Cardiac muscle cell (in vitro differentiated cells and primary cell): ENCODE measurements around the gene ANAPC2. TPM values are rescaled to one million over a fixed set of nuclear protein-coding genes. Genes with fewer than 3 reads are reported as not detected.

ENCODE experiments used
- DNase-seq, 2 donors: peaks; one replicate each; pipeline versions ENCODE4 v3.0.0 to v3.0.0-alpha.2; 2010 to 2017; ENCODE audit warnings: low read depth in 1 of 2, low spot score in 1 of 2
- H3K27ac ChIP-seq: fragments of 200-600 bp; sonication (generic); 2 replicates; pipeline ENCODE4 v1.5.1; 2016
- H3K27me3 ChIP-seq: fragments of 200-600 bp; sonication (generic); 2 replicates; pipeline ENCODE4 v1.6.0; 2016; ENCODE audit warnings: control low read depth
- H3K36me3 ChIP-seq: fragments of 200-600 bp; sonication (generic); 2 replicates; pipeline ENCODE4 v1.5.1; 2016; ENCODE audit warnings: control low read depth
- H3K4me1 ChIP-seq: fragments of 200-600 bp; sonication (generic); 2 replicates; pipeline ENCODE4 v1.8.1; 2017; ENCODE audit warnings: low read depth, mild to moderate bottlenecking, mixed run types
- H3K4me3 ChIP-seq: fragments of 200-600 bp; sonication (generic); 2 replicates; pipeline ENCODE4 v1.5.1; 2016; ENCODE audit warnings: mild to moderate bottlenecking
- H3K9me3 ChIP-seq: fragments of 200-600 bp; sonication (generic); 2 replicates; pipeline ENCODE4 v1.5.1; 2017; ENCODE audit warnings: low read depth, mild to moderate bottlenecking, control low read depth
- polyA plus RNA-seq: library from polyadenylated mRNA; unstranded; fragments of >200 nt; fragmentation: Nextera tagmentation; extraction: Ambion mirVana; gene quantifications from 2 replicates; pipeline ENCODE4 v1.2.1, GENCODE V29; 2016
- total RNA-seq: library from RNA; depleted of rRNA; stranded (reverse); fragments of >200 nt; gene quantifications from 2 replicates; pipeline ENCODE4 v1.2.3, GENCODE V29; 2016
- TF ChIP-seq, protein P1 (sequence below): IDR thresholded peaks from 2 replicates; pipeline ENCODE4 v1.5.1; 2012; ENCODE audit warnings: low read depth, mild to moderate bottlenecking, low read length

ANAPC2 gene
- total and polyA plus RNA-seq, 2 experiments from 2014 or later, result 15.5 to 42.8 TPM

GRCh38 chr9:137145731-137146526, 42.4 kb downstream of the ANAPC2 start:
- no peaks in the 10 kb centered on the region for H3K4me1 ChIP-seq
- no peaks in the 10 kb centered on the region for H3K9me3 ChIP-seq
- DNase-seq, result no peak
- TF ChIP-seq, protein P1, sequence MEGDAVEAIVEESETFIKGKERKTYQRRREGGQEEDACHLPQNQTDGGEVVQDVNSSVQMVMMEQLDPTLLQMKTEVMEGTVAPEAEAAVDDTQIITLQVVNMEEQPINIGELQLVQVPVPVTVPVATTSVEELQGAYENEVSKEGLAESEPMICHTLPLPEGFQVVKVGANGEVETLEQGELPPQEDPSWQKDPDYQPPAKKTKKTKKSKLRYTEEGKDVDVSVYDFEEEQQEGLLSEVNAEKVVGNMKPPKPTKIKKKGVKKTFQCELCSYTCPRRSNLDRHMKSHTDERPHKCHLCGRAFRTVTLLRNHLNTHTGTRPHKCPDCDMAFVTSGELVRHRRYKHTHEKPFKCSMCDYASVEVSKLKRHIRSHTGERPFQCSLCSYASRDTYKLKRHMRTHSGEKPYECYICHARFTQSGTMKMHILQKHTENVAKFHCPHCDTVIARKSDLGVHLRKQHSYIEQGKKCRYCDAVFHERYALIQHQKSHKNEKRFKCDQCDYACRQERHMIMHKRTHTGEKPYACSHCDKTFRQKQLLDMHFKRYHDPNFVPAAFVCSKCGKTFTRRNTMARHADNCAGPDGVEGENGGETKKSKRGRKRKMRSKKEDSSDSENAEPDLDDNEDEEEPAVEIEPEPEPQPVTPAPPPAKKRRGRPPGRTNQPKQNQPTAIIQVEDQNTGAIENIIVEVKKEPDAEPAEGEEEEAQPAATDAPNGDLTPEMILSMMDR, result no peak
- peaks cover 78% of the 10 kb centered on the region for H3K27me3 ChIP-seq
- no peak overlapping the region for H3K27ac ChIP-seq
- no peaks in the 10 kb centered on the region for H3K36me3 ChIP-seq
- no peak overlapping the region for H3K4me3 ChIP-seq

DNA sequence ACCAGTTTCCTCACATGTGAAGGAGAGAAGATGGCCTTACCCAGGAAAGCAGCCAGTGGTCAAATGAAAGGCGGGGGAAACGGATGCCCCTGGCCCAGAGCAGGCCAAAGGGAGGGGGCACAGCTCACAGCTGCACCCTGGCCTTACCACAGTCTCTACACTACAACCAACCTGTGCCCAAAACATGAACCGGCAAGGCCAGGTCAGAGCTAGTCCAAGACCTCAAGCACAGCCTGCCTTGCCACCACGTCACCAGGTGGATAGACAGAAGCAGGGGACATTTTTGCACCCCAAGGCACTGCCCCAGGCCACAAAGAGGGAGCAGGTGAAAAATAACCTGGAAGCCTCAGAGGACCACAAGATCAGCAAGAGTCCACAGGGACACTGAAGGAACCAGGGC, 44.9 kb downstream of the ANAPC2 start:
- no peaks in the 10 kb centered on the region for H3K36me3 ChIP-seq
- TF ChIP-seq, protein P1, result no peak
- H3K27me3 ChIP-seq, result peaks cover 87% of the 10 kb centered on the region
- no peaks in the 10 kb centered on the region for H3K4me1 ChIP-seq
- H3K27ac ChIP-seq, result no peak overlapping the region
- no peak overlapping the region for H3K4me3 ChIP-seq
- no peaks in the 10 kb centered on the region for H3K9me3 ChIP-seq
- no peak for DNase-seq

- no peaks in the 10 kb centered on the region for H3K9me3 ChIP-seq
- H3K4me1 ChIP-seq, result no peaks in the 10 kb centered on the region
- TF ChIP-seq, protein P1, result no peak
- H3K27ac ChIP-seq, result no peak overlapping the region
- no peaks in the 10 kb centered on the region for H3K36me3 ChIP-seq
- peaks cover 87% of the 10 kb centered on the region for H3K27me3 ChIP-seq
- no peak for DNase-seq
- H3K4me3 ChIP-seq, result no peak overlapping the region
Observed at GRCh38 chr9:137141976-137142936, 46.1 kb downstream of the ANAPC2 start.

DNA sequence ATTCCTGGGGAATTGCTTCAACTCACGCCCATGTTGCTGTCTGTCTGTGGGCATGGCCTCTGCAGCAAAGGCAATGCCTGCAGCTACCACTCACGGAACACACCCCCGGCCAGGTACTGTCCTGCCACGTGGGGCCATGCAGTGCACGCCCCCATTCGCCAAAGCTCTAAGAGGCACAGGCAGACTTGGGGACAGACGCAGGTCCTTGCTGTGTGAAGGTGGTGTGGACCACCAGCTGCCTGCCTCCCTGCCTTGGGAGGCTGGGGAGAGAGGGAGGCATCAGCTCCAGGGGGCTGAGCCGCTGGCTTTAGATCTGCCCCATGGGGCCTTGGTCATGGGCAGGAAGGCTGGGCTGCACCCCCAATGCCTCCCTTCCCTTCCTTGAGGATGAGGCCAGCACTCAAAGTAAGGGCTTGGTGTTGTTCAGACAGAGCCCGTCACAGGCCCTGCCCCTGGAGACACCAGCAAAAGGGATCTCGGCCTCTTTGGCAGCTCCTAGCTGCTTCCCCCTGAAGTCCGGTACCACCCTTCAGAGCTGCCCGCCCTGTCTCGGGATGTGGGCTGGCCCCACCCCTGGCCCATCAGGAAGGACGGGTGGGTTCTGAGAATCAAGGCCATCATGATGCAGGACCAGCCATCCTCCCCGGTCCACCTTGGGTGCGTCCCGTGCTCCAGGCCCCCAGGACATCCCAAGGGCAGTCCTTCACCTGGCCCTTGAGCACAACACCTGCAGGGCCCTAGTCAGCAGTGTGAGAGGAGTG, 47.1 kb downstream of the ANAPC2 start:
- H3K27ac ChIP-seq, result no peak overlapping the region
- no peaks in the 10 kb centered on the region for H3K9me3 ChIP-seq
- H3K36me3 ChIP-seq, result no peaks in the 10 kb centered on the region
- no peak for DNase-seq
- no peak overlapping the region for H3K4me3 ChIP-seq
- H3K27me3 ChIP-seq, result peaks cover 92% of the 10 kb centered on the region
- TF ChIP-seq, protein P1, result no peak
- no peaks in the 10 kb centered on the region for H3K4me1 ChIP-seq
